GM12878 (cell line): ENCODE results near the gene LRIT2. TPM values are rescaled to one million over a fixed set of nuclear protein-coding genes. Genes with fewer than 3 reads are reported as not detected.

Experiments used
- ATAC-seq: fragments of 200-7000 bp; cut with Tn5 transposase; 3 replicates; pipeline ENCODE4 v1.9.1; 2020; ENCODE audit warnings: mild to moderate bottlenecking, moderate library complexity
- BruUV-seq: library from RNA; stranded (reverse); fragments of 400-500 nt; replicated peaks from 2 replicates; lab custom pipeline; 2021; lab: Mats Ljungman, UMichigan
- CTCF ChIA-PET: fragments of 300-600 bp; sonication (Branson Sonifier 250); formaldehyde crosslinking; extraction: SDS; loops from one replicate; lab custom pipeline; 2021; ENCODE audit warnings: inconsistent platforms; lab: Yijun Ruan, JAX
- POLR2A ChIA-PET: fragments of 350-600 bp; formaldehyde crosslinking; extraction: SDS; loops from one replicate; lab custom pipeline; 2021; ENCODE audit warnings: inconsistent platforms; lab: Charles Lee
- RAD21 ChIA-PET: fragments of 300-600 bp; sonication (Branson Sonifier 250); formaldehyde crosslinking; loops from one replicate; lab custom pipeline; 2023; ENCODE audit warnings: antibody characterized with exemption; ENCODE audit not compliant: unreplicated experiment; lab: Charles Lee
- SMC1A ChIA-PET: fragments of 300-600 bp; sonication (Branson Sonifier 250); formaldehyde crosslinking; loops from one replicate; lab custom pipeline; 2023; ENCODE audit not compliant: unreplicated experiment, uncharacterized antibody; lab: Charles Lee
- DNase-seq: peaks from one replicate; pipeline ENCODE4 v3.0.0-alpha.2; 2011; ENCODE audit warnings: low read depth, low spot score
- FAIRE-seq: peaks from 3 replicates; lab custom pipeline; 2011; peaks lifted over from hg19 to GRCh38; lab: Jason Lieb, UNC
- H2AFZ ChIP-seq: 2 replicates; pipeline ENCODE4 v1.6.0; 2011; ENCODE audit warnings: low read depth, low read length, control low read depth; ENCODE audit not compliant: control insufficient read depth
- H3K27ac ChIP-seq: 2 replicates; pipeline ENCODE4 v1.5.1; 2011; ENCODE audit warnings: control low read depth; ENCODE audit not compliant: control insufficient read depth, insufficient read depth
- H3K27me3 ChIP-seq, 2 experiments: replicated peaks in 1 of 2; 2 replicates each; pipeline versions ENCODE4 v1.6.0 to v1.6.1; 2011; ENCODE audit warnings: low read length in 1 of 2; ENCODE audit not compliant: control insufficient read depth in 2 of 2, insufficient read depth in 2 of 2
- H3K36me3 ChIP-seq, 2 experiments: 2 replicates each; pipeline ENCODE4 v1.5.1; 2011; ENCODE audit warnings: low read length in 1 of 2; ENCODE audit not compliant: control insufficient read depth in 2 of 2, insufficient read depth in 2 of 2
- H3K4me1 ChIP-seq: 2 replicates; pipeline ENCODE4 v1.6.1; 2011; ENCODE audit warnings: mild to moderate bottlenecking, low read length, moderate library complexity, mixed read lengths; ENCODE audit not compliant: control insufficient read depth, insufficient read depth
- H3K4me2 ChIP-seq: 2 replicates; pipeline ENCODE4 v1.6.0; 2011; ENCODE audit warnings: control low read depth; ENCODE audit not compliant: control insufficient read depth, insufficient read depth
- H3K4me3 ChIP-seq: fragments of 200-600 bp; sonication (generic); 2 replicates; pipeline ENCODE4 v1.5.1; 2016
- H3K79me2 ChIP-seq: 2 replicates; pipeline ENCODE4 v1.6.0; 2011; ENCODE audit warnings: low read length; ENCODE audit not compliant: control insufficient read depth, insufficient read depth
- H3K9ac ChIP-seq: 2 replicates; pipeline ENCODE4 v1.8.0; 2011; ENCODE audit warnings: low read length, control low read depth, mixed read lengths; ENCODE audit not compliant: control insufficient read depth, insufficient read depth
- H3K9me3 ChIP-seq: replicated peaks from 3 replicates; pipeline ENCODE4 v1.5.1; 2011; ENCODE audit warnings: mild to moderate bottlenecking, low read length; ENCODE audit not compliant: control insufficient read depth, insufficient read depth
- H4K20me1 ChIP-seq: 2 replicates; pipeline ENCODE4 v1.6.0; 2011; ENCODE audit not compliant: control insufficient read depth, insufficient read depth
- ATF3 ChIP-seq: IDR thresholded peaks from 2 replicates; pipeline ENCODE4 v1.6.1; 2011; ENCODE audit warnings: low read depth, mild to moderate bottlenecking, low read length, moderate library complexity, borderline replicate concordance; ENCODE audit errors: extremely low read depth
- BCLAF1 ChIP-seq: fragments of 450-650 bp; IDR thresholded peaks from 2 replicates; pipeline ENCODE4 v1.6.1; 2017; ENCODE audit warnings: antibody characterized with exemption, mild to moderate bottlenecking, moderate library complexity
- CTCF ChIP-seq, 3 experiments: IDR thresholded peaks in 2 of 3; conservative IDR thresholded peaks in 1 of 3; 2 replicates each; pipeline ENCODE4 v1.5.1; 2011; ENCODE audit warnings: low read depth in 3 of 3, low read length in 3 of 3, mild to moderate bottlenecking in 3 of 3, control low read depth in 2 of 3, moderate library complexity in 2 of 3, inconsistent platforms in 1 of 3, mixed read lengths in 1 of 3; ENCODE audit not compliant: control insufficient read depth in 2 of 3, insufficient read depth in 1 of 3; ENCODE audit errors: extremely low read depth in 1 of 3
- E2F8 ChIP-seq: fragments of 450-650 bp; IDR thresholded peaks from 2 replicates; pipeline ENCODE4 v1.6.1; 2018; ENCODE audit warnings: mild to moderate bottlenecking, low read depth, moderate library complexity; ENCODE audit not compliant: partially characterized antibody
- E4F1 ChIP-seq: fragments of 450-650 bp; IDR thresholded peaks from 2 replicates; pipeline ENCODE4 v1.6.1; 2018; ENCODE audit warnings: borderline replicate concordance, mild to moderate bottlenecking; ENCODE audit not compliant: partially characterized antibody
- HDAC2 ChIP-seq: fragments of 200-600 bp; sonication (generic); IDR thresholded peaks from 2 replicates; pipeline ENCODE4 v1.6.1; 2017
- MAX ChIP-seq: IDR thresholded peaks from 2 replicates; pipeline ENCODE4 v1.6.1; 2012; ENCODE audit warnings: low read depth, low read length, improper control_type of control experiment
- MYB ChIP-seq: fragments of 150-350 bp; IDR thresholded peaks from 2 replicates; pipeline ENCODE4 v1.6.1; 2014; ENCODE audit warnings: mild to moderate bottlenecking, low read depth, low read length, borderline replicate concordance
- NBN ChIP-seq: fragments of 450-650 bp; IDR thresholded peaks from 2 replicates; pipeline ENCODE4 v1.6.1; 2016
- PAX5 ChIP-seq: IDR thresholded peaks from 2 replicates; pipeline ENCODE4 v1.6.1; 2011; ENCODE audit warnings: low read depth, low read length, borderline replicate concordance
- SREBF2 ChIP-seq: IDR thresholded peaks from 2 replicates; pipeline ENCODE4 v1.6.1; 2012; ENCODE audit warnings: mild to moderate bottlenecking, low read length
- TAF1 ChIP-seq: IDR thresholded peaks from 2 replicates; pipeline ENCODE4 v1.6.1; 2011; ENCODE audit warnings: mild to moderate bottlenecking, low read depth, low read length, borderline replicate concordance
- WGBS: methylation state at CpG from one replicate; pipeline ENCODE4 v1.1.6; 2016; ENCODE audit warnings: low lambda C conversion rate; ENCODE audit not compliant: insufficient replicate concordance, insufficient coverage; ENCODE audit errors: missing lambda C conversion rate; 5-methylcytosine and 5-hydroxymethylcytosine counted together
- in situ Hi-C: fragments of 300-500 bp; cut with MboI; formaldehyde crosslinking; loops from 9 replicates; pipeline ENCODE4 v1.14.3; 2018; ENCODE audit warnings: mixed read lengths
- intact Hi-C: fragments of 100-400 bp; cut with micrococcal nuclease; formaldehyde crosslinking; loops from one replicate; pipeline ENCODE4 v1.14.2; 2022; ENCODE audit not compliant: unreplicated experiment
- polyA plus RNA-seq, 11 experiments: library from polyadenylated mRNA; depleted of rRNA in 4 of 11; unstranded in 6 of 11; stranded (reverse) in 5 of 11; fragments of >200 nt; fragmentation: Nextera tagmentation in 4 of 11; fragmentation: Illumina TruSeq in 1 of 11; extraction: Ambion mirVana in 4 of 11; extraction: Trizol in 1 of 11; gene quantifications; 1 replicate in 1 of 11; 2 replicates in 10 of 11; pipeline versions ENCODE4 v1.2.1 to v1.2.3, GENCODE V29; 2011 to 2016; ENCODE audit warnings: inconsistent platforms in 2 of 11, missing spikeins in 2 of 11, low read depth in 1 of 11
- total RNA-seq, 4 experiments: library from RNA; depleted of rRNA in 3 of 4; stranded (reverse); fragments of >200 nt in 3 of 4; fragmentation: Illumina TruSeq in 1 of 4; extraction: Trizol in 1 of 4; gene quantifications; 2 replicates each; pipeline versions ENCODE4 v1.2.1 to v1.2.3, GENCODE V29; 2013 to 2021

Gene LRIT2
- total and polyA plus RNA-seq, 10 of the 15 experiments (the other 5 are each of a cell fraction or from before 2014, with no cell fraction given) = not detected

- 30% methylated on average over 11 of the region's 11 CpGs for WGBS
- FAIRE-seq = no peak
- no peak for ATAC-seq
- no peak overlapping the region for H3K9ac ChIP-seq
- in situ Hi-C loops = no loop called here
- no peak overlapping the region for H3K4me3 ChIP-seq
- CTCF ChIA-PET = interaction anchor here (0.9 kb wide), 1 partner anchor 38 kb away, joined by 4 read pairs; no protein-coding TSS in a partner anchor
- H3K79me2 ChIP-seq = no peaks in the 10 kb centered on the region
- no peak overlapping the region for H3K4me2 ChIP-seq
- RAD21 ChIA-PET = no interaction called here
- H2AFZ ChIP-seq = no peak overlapping the region
- H3K4me1 ChIP-seq = no peaks in the 10 kb centered on the region
- H4K20me1 ChIP-seq = no peaks in the 10 kb centered on the region; the same call in 1 of the 2 replicates
- no TSS peak for BruUV-seq
- no peak for DNase-seq
- POLR2A ChIA-PET = no interaction called here
- no peak overlapping the region for H3K27ac ChIP-seq
- H3K36me3 ChIP-seq = no peaks in the 10 kb centered on the region
- intact Hi-C loops = no loop called here
- H3K27me3 ChIP-seq = 0 out of 4 replicates have a peak, but pooled peaks cover 0 to 2% of the 10 kb centered on the region in 2 experiments
- SMC1A ChIA-PET = interaction anchor here (0.7 kb wide), 1 partner anchor 25 kb away, joined by 3 read pairs; no protein-coding TSS in a partner anchor
- H3K9me3 ChIP-seq = no peaks in the 10 kb centered on the region
- no peak for TF ChIP-seq CTCF (IDR thresholded peaks at IDR 0.05 in 2 of 3, conservative IDR thresholded peaks at IDR 0.05 in 1 of 3; ENCODE audit: control insufficient read depth in 2 of 3, extremely low read depth in 1 of 3, insufficient read depth in 1 of 3, low read depth in 3 of 3, low read length in 3 of 3)
- TF ChIP-seq HDAC2 = no peak
- no peak for TF ChIP-seq MYB
- no peak for TF ChIP-seq MAX
- TF ChIP-seq TAF1 = no peak
- no peak for TF ChIP-seq E2F8
- no peak for TF ChIP-seq NBN
- TF ChIP-seq SREBF2 = no peak
- TF ChIP-seq BCLAF1 = no peak
- TF ChIP-seq E4F1 = no peak
- TF ChIP-seq PAX5 = no peak
- TF ChIP-seq ATF3 = no peak
Measured at GRCh38 chr10:84185526-84186175, 39.7 kb downstream of the LRIT2 start.
